Measurements from ENCODE around the gene LINGO4. TPM values are rescaled to one million over a fixed set of nuclear protein-coding genes. Genes with fewer than 3 reads are reported as not detected.

LINGO4 gene
- total and polyA plus RNA-seq, 7 donors: 0.36 to 18.2 (median 4.6) TPM

DNA sequence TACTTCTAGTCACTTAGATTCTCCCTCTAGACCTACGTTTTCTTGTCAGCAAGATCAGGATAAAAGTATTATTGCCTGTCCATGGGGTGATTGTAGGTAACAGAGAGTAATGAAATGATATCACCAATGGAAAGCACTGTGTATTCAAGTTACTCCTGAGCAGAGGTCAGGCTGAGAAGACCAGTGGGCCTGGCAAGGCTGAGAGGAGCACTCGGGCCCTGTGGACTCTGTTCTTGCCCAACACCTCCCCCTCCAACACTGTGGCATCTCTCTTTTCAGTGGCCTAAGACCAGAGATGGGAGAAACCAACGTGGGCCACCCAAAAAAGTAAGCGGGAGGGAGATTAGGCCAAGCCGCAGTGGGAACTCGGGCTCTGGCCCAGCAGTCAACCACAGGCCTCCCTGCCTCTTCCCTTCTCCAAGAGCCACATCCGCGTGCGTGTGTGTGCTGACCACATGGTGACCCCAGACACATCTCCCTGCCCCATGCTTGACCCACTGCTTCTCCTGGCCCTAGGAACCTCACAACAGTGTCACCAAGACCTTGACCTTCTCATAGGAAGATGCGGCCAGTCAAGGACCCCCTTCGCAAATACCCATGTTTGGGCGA is 14.1 kb upstream of the LINGO4 start:
- TF ChIP-seq, protein P1, sequence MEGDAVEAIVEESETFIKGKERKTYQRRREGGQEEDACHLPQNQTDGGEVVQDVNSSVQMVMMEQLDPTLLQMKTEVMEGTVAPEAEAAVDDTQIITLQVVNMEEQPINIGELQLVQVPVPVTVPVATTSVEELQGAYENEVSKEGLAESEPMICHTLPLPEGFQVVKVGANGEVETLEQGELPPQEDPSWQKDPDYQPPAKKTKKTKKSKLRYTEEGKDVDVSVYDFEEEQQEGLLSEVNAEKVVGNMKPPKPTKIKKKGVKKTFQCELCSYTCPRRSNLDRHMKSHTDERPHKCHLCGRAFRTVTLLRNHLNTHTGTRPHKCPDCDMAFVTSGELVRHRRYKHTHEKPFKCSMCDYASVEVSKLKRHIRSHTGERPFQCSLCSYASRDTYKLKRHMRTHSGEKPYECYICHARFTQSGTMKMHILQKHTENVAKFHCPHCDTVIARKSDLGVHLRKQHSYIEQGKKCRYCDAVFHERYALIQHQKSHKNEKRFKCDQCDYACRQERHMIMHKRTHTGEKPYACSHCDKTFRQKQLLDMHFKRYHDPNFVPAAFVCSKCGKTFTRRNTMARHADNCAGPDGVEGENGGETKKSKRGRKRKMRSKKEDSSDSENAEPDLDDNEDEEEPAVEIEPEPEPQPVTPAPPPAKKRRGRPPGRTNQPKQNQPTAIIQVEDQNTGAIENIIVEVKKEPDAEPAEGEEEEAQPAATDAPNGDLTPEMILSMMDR (IDR thresholded peaks at IDR 0.05): no peak
- Histone ChIP-seq H3K36me3 (ENCODE audit: insufficient read depth in 1 of 2, low read depth in 1 of 2) (peaks cover 0 to 28% of the 10 kb centered on the region in 2 donors), H3K27me3 (ENCODE audit: insufficient read depth in 3 of 3, low read length in 2 of 3) (no peaks in the 10 kb centered on the region), H3K9me3 (no peaks in the 10 kb centered on the region), H3K27ac (peak overlapping the region; percentile 23), H3K4me1 (peaks cover 8% of the 10 kb centered on the region), H3K4me3 (no peak overlapping the region)
- ATAC-seq (no peak), DNase-seq (no peak)
- intact Hi-C loops (cut with DNase I): no loop called here
- 72 to 91% (median 84%) methylated on average over 12 of the region's 12 CpGs for WGBS, 3 donors

GRCh38 chr1:151817353-151817730 is 12.1 kb upstream of the LINGO4 start:
- TF ChIP-seq, protein P1 (IDR thresholded peaks at IDR 0.05): no peak
- H3K4me3 ChIP-seq: no peak overlapping the region
- H3K36me3 ChIP-seq (ENCODE audit: insufficient read depth in 1 of 2, low read depth in 1 of 2): peaks cover 0 to 45% of the 10 kb centered on the region in 2 donors
- no peaks in the 10 kb centered on the region for H3K9me3 ChIP-seq
- no peak for DNase-seq
- intact Hi-C loops (cut with DNase I): no loop called here
- H3K27ac ChIP-seq: no peak overlapping the region
- 46 to 61% (median 50%) methylated on average over 7 of the region's 7 CpGs for WGBS, 3 donors
- H3K4me1 ChIP-seq: peaks cover 8% of the 10 kb centered on the region
- ATAC-seq: no peak
- no peaks in the 10 kb centered on the region for H3K27me3 ChIP-seq (ENCODE audit: insufficient read depth in 3 of 3, low read length in 2 of 3)

GRCh38 chr1:151816548-151817352 is 11.5 kb upstream of the LINGO4 start:
- ATAC-seq (no peak), DNase-seq (no peak)
- Histone ChIP-seq H3K27me3 (ENCODE audit: insufficient read depth in 3 of 3, low read length in 2 of 3) (no peaks in the 10 kb centered on the region), H3K9me3 (no peaks in the 10 kb centered on the region), H3K36me3 (ENCODE audit: insufficient read depth in 1 of 2, low read depth in 1 of 2) (peaks cover 0 to 51% of the 10 kb centered on the region in 2 donors), H3K4me1 (peaks cover 13% of the 10 kb centered on the region), H3K4me3 (no peak overlapping the region), H3K27ac (no peak overlapping the region)
- TF ChIP-seq, protein P1 (IDR thresholded peaks at IDR 0.05): no peak
- WGBS, 3 donors: 70 to 76% (median 72%) methylated on average over 26 of the region's 26 CpGs
- intact Hi-C loops (cut with DNase I): no loop called here

DNA sequence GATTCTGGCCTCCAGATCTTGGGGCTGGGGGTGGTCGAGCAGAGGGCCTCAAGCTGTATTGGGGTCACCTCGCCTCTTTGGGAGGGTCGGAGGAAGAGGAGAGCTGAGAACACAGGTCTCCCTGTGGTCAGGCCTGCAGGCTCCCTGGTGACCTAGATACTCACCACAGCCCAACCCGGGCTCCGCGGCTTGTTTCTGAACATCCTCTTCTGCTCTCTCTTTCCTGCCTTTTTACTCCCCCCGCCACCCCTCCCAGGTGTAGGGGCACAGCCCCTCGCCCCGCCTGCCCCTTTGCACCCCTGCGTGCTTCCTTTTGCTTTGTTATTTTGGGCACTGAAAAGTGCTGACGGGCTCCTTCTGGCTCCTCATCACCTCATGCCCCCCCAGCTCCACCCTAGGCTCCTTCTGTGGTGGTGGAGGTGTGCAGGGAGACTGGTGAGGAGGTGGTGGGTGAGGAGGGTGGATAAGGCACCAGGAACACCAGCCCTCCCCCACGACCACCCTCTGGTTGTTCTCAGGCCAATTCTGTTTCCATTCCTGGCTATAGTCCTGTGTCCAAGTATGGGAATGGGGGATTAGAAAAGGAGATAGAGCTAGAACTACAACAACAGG is 10.6 kb upstream of the LINGO4 start:
- WGBS, 3 donors: 77 to 79% (median 79%) methylated on average over 12 of the region's 12 CpGs

More for the DNA sequence above, 10.6 kb upstream of the LINGO4 start:
- no peaks in the 10 kb centered on the region for H3K9me3 ChIP-seq
- TF ChIP-seq, protein P1 (IDR thresholded peaks at IDR 0.05): no peak
- peaks cover 18% of the 10 kb centered on the region for H3K4me1 ChIP-seq
- intact Hi-C loops (cut with DNase I): no loop called here
- H3K27ac ChIP-seq: no peak overlapping the region
- no peak for DNase-seq
- no peak overlapping the region for H3K4me3 ChIP-seq
- no peaks in the 10 kb centered on the region for H3K27me3 ChIP-seq (ENCODE audit: insufficient read depth in 3 of 3, low read length in 2 of 3)
- no peak for ATAC-seq
- peaks cover 0 to 59% of the 10 kb centered on the region in 2 donors for H3K36me3 ChIP-seq (ENCODE audit: insufficient read depth in 1 of 2, low read depth in 1 of 2)
